ENCODE results near the gene CEP70. TPM values are rescaled to one million over a fixed set of nuclear protein-coding genes. Genes with fewer than 3 reads are reported as not detected.

CEP70 gene
- total and polyA plus RNA-seq, 2 of the 13 experiments (the other 11 are each of a cell fraction or from before 2014, with no cell fraction given), result 4.0 to 22.3 TPM

DNA sequence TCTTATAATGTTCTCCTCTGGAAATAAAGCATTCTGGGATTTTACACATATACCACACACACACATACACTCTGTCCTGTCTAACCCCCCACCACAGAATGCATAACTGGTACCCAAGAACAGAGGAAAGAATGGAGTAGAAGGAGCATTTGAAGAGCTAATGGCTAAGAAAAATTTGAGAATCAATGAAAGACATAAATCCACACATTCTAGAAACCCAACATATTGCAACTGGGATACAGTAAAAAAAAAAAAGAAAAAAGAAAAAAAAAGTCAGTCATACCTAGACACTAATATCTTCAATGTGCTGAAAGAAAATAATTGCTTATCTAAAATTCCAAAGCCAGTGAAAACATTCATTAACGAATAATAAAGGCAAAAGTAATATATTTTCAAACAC lies 20.9 kb downstream of the CEP70 start:
- H3K27ac ChIP-seq (ENCODE audit: extremely low read length, insufficient read depth, low read length), result no peak overlapping the region
- WGBS (ENCODE audit: low lambda C conversion rate), result 73% methylated on average over 1 of the region's 1 CpG
- H3K4me3 ChIP-seq (replicated peaks in 1 of 3; ENCODE audit: insufficient read depth in 1 of 3, low read depth in 2 of 3, low read length in 3 of 3), result no peak overlapping the region
- no peaks in the 10 kb centered on the region for H3K36me3 ChIP-seq (replicated peaks in 1 of 2; ENCODE audit: control insufficient read depth in 1 of 2, insufficient read depth in 2 of 2, low read length in 2 of 2)
- no peaks in the 10 kb centered on the region for H4K20me1 ChIP-seq (ENCODE audit: insufficient read depth, low read length)
- H3K79me2 ChIP-seq (ENCODE audit: insufficient read depth, low read length), result no peaks in the 10 kb centered on the region
- ChIA-PET POLR2A (no interaction called here), CTCF (ENCODE audit: low intra/inter-chr PET ratio, low total read pairs) (no interaction called here)
- no peak for TF ChIP-seq ZNF792 (CRISPR knock-in tag; IDR thresholded peaks at IDR 0.05)
- no peak for TF ChIP-seq KMT2B (CRISPR knock-in tag; IDR thresholded peaks at IDR 0.05)
- TF ChIP-seq PREB (CRISPR knock-in tag; IDR thresholded peaks at IDR 0.05), result no peak
- no peak for TF ChIP-seq CEBPG (CRISPR knock-in tag; IDR thresholded peaks at IDR 0.05)
- TF ChIP-seq MAX (IDR thresholded peaks at IDR 0.05), result no peak
- TF ChIP-seq ARID4A (CRISPR knock-in tag; IDR thresholded peaks at IDR 0.05; ENCODE audit: borderline replicate concordance), result no peak
- no peak for TF ChIP-seq ZNF646 (CRISPR knock-in tag; IDR thresholded peaks at IDR 0.05)
- TF ChIP-seq GATAD1 (CRISPR knock-in tag; IDR thresholded peaks at IDR 0.05), result no peak
- TF ChIP-seq, protein P1, sequence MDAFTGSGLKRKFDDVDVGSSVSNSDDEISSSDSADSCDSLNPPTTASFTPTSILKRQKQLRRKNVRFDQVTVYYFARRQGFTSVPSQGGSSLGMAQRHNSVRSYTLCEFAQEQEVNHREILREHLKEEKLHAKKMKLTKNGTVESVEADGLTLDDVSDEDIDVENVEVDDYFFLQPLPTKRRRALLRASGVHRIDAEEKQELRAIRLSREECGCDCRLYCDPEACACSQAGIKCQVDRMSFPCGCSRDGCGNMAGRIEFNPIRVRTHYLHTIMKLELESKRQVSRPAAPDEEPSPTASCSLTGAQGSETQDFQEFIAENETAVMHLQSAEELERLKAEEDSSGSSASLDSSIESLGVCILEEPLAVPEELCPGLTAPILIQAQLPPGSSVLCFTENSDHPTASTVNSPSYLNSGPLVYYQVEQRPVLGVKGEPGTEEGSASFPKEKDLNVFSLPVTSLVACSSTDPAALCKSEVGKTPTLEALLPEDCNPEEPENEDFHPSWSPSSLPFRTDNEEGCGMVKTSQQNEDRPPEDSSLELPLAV (CRISPR knock-in tag; conservative IDR thresholded peaks at IDR 0.05; ENCODE audit: low read depth), result no peak
- H3K4me1 ChIP-seq (ENCODE audit: insufficient read depth, low read length), result no peaks in the 10 kb centered on the region
- DNase-seq (ENCODE audit: low spot score), result no peak
- no peak for ATAC-seq
- no peaks in the 10 kb centered on the region for H3K9me3 ChIP-seq (ENCODE audit: low read length)
- FAIRE-seq, result no peak
- intact Hi-C loops (cut with micrococcal nuclease; ENCODE audit: unreplicated experiment), result no loop called here
- H3K27me3 ChIP-seq (ENCODE audit: control insufficient read depth in 1 of 2, insufficient read depth in 2 of 2, low read length in 2 of 2), result no peaks in the 10 kb centered on the region
- BruUV-seq (replicated peaks), result no TSS peak
- no peak overlapping the region for H3K4me2 ChIP-seq (ENCODE audit: low read depth, low read length)
- H2AFZ ChIP-seq (ENCODE audit: low read length), result no peak overlapping the region
- no peak overlapping the region for H3K9ac ChIP-seq (ENCODE audit: insufficient read depth, low read depth, low read length)
- in situ Hi-C loops (cut with HindIII; ENCODE audit: extremely low pct_ligation_motif_present, low pct_unique_long_range_greater_than_20kb), result no loop called here
